ENCODE measurements around the gene CD3E.

Gene CD3E

GRCh38 chr11:118319337-118319707 is 14.8 kb downstream of the CD3E start:
- Histone ChIP-seq H3K4me3 (ENCODE audit: insufficient read depth, low read depth, low read length, poor library complexity, severe bottlenecking) (no peak overlapping the region), H3K4me1 (ENCODE audit: control insufficient read depth, insufficient read depth, low read length, poor library complexity, severe bottlenecking) (peaks cover 60% of the 10 kb centered on the region), H3K27ac (ENCODE audit: insufficient read depth, low read length, poor library complexity, severe bottlenecking) (peak overlapping the region; percentile 54), H3K9me3 (ENCODE audit: control insufficient read depth, low read length) (no peaks in the 10 kb centered on the region), H3K27me3 (replicated peaks; ENCODE audit: control insufficient read depth, insufficient read depth, low read length, poor library complexity, severe bottlenecking) (no peaks in the 10 kb centered on the region), H3K36me3 (ENCODE audit: control insufficient read depth, insufficient read depth, low read length) (peaks cover 7% of the 10 kb centered on the region)
- DNase-seq, result no peak

- H3K4me3 ChIP-seq (ENCODE audit: insufficient read depth, low read depth, low read length, poor library complexity, severe bottlenecking), result no peak overlapping the region
- H3K36me3 ChIP-seq (ENCODE audit: control insufficient read depth, insufficient read depth, low read length), result no peaks in the 10 kb centered on the region
- H3K4me1 ChIP-seq (ENCODE audit: control insufficient read depth, insufficient read depth, low read length, poor library complexity, severe bottlenecking), result peaks cover 52% of the 10 kb centered on the region
- no peak for DNase-seq
- H3K27ac ChIP-seq (ENCODE audit: insufficient read depth, low read length, poor library complexity, severe bottlenecking), result no peak overlapping the region
- no peaks in the 10 kb centered on the region for H3K9me3 ChIP-seq (ENCODE audit: control insufficient read depth, low read length)
- no peaks in the 10 kb centered on the region for H3K27me3 ChIP-seq (replicated peaks; ENCODE audit: control insufficient read depth, insufficient read depth, low read length, poor library complexity, severe bottlenecking)
Observed at GRCh38 chr11:118320515-118320914, 16.0 kb downstream of the CD3E start.

- no peak for DNase-seq
- H3K4me1 ChIP-seq (ENCODE audit: control insufficient read depth, insufficient read depth, low read length, poor library complexity, severe bottlenecking), result peaks cover 42% of the 10 kb centered on the region
- H3K27ac ChIP-seq (ENCODE audit: insufficient read depth, low read length, poor library complexity, severe bottlenecking), result no peak overlapping the region
- H3K36me3 ChIP-seq (ENCODE audit: control insufficient read depth, insufficient read depth, low read length), result no peaks in the 10 kb centered on the region
- no peaks in the 10 kb centered on the region for H3K27me3 ChIP-seq (replicated peaks; ENCODE audit: control insufficient read depth, insufficient read depth, low read length, poor library complexity, severe bottlenecking)
- H3K9me3 ChIP-seq (ENCODE audit: control insufficient read depth, low read length), result no peaks in the 10 kb centered on the region
- H3K4me3 ChIP-seq (ENCODE audit: insufficient read depth, low read depth, low read length, poor library complexity, severe bottlenecking), result no peak overlapping the region
Observed at GRCh38 chr11:118321386-118322082, 17.0 kb downstream of the CD3E start.

- no peak for DNase-seq
- H3K36me3 ChIP-seq (ENCODE audit: control insufficient read depth, insufficient read depth, low read length), result no peaks in the 10 kb centered on the region
- H3K9me3 ChIP-seq (ENCODE audit: control insufficient read depth, low read length), result no peaks in the 10 kb centered on the region
- no peak overlapping the region for H3K4me3 ChIP-seq (ENCODE audit: insufficient read depth, low read depth, low read length, poor library complexity, severe bottlenecking)
- H3K27me3 ChIP-seq (replicated peaks; ENCODE audit: control insufficient read depth, insufficient read depth, low read length, poor library complexity, severe bottlenecking), result no peaks in the 10 kb centered on the region
- H3K27ac ChIP-seq (ENCODE audit: insufficient read depth, low read length, poor library complexity, severe bottlenecking), result no peak overlapping the region
- H3K4me1 ChIP-seq (ENCODE audit: control insufficient read depth, insufficient read depth, low read length, poor library complexity, severe bottlenecking), result peaks cover 32% of the 10 kb centered on the region
Observed at GRCh38 chr11:118322721-118323120, 18.2 kb downstream of the CD3E start.

- Histone ChIP-seq H3K4me1 (ENCODE audit: control insufficient read depth, insufficient read depth, low read length, poor library complexity, severe bottlenecking) (peaks cover 9% of the 10 kb centered on the region), H3K27ac (ENCODE audit: insufficient read depth, low read length, poor library complexity, severe bottlenecking) (no peak overlapping the region), H3K4me3 (ENCODE audit: insufficient read depth, low read depth, low read length, poor library complexity, severe bottlenecking) (no peak overlapping the region), H3K9me3 (ENCODE audit: control insufficient read depth, low read length) (no peaks in the 10 kb centered on the region), H3K36me3 (ENCODE audit: control insufficient read depth, insufficient read depth, low read length) (no peaks in the 10 kb centered on the region), H3K27me3 (replicated peaks; ENCODE audit: control insufficient read depth, insufficient read depth, low read length, poor library complexity, severe bottlenecking) (no peaks in the 10 kb centered on the region)
- DNase-seq, result no peak
Observed at GRCh38 chr11:118325283-118325682, 20.8 kb downstream of the CD3E start.

- no peaks in the 10 kb centered on the region for H3K9me3 ChIP-seq (ENCODE audit: control insufficient read depth, low read length)
- no peaks in the 10 kb centered on the region for H3K36me3 ChIP-seq (ENCODE audit: control insufficient read depth, insufficient read depth, low read length)
- H3K27ac ChIP-seq (ENCODE audit: insufficient read depth, low read length, poor library complexity, severe bottlenecking), result no peak overlapping the region
- peaks cover 4% of the 10 kb centered on the region for H3K4me1 ChIP-seq (ENCODE audit: control insufficient read depth, insufficient read depth, low read length, poor library complexity, severe bottlenecking)
- no peaks in the 10 kb centered on the region for H3K27me3 ChIP-seq (replicated peaks; ENCODE audit: control insufficient read depth, insufficient read depth, low read length, poor library complexity, severe bottlenecking)
- H3K4me3 ChIP-seq (ENCODE audit: insufficient read depth, low read depth, low read length, poor library complexity, severe bottlenecking), result no peak overlapping the region
- DNase-seq, result no peak
Observed at GRCh38 chr11:118328745-118329144, 24.2 kb downstream of the CD3E start.

GRCh38 chr11:118334745-118335144 is 30.2 kb downstream of the CD3E start:
- Histone ChIP-seq H3K27ac (ENCODE audit: insufficient read depth, low read length, poor library complexity, severe bottlenecking) (peak overlapping the region; percentile 63), H3K4me1 (ENCODE audit: control insufficient read depth, insufficient read depth, low read length, poor library complexity, severe bottlenecking) (peaks cover 45% of the 10 kb centered on the region), H3K36me3 (ENCODE audit: control insufficient read depth, insufficient read depth, low read length) (peaks cover 7% of the 10 kb centered on the region), H3K4me3 (ENCODE audit: insufficient read depth, low read depth, low read length, poor library complexity, severe bottlenecking) (no peak overlapping the region), H3K27me3 (replicated peaks; ENCODE audit: control insufficient read depth, insufficient read depth, low read length, poor library complexity, severe bottlenecking) (no peaks in the 10 kb centered on the region), H3K9me3 (ENCODE audit: control insufficient read depth, low read length) (no peaks in the 10 kb centered on the region)
- no peak for DNase-seq

- DNase-seq, result peak; percentile 82 to 87 (median 83)
- Histone ChIP-seq H3K4me1 (ENCODE audit: control insufficient read depth, insufficient read depth, low read length, poor library complexity, severe bottlenecking) (peaks cover 71% of the 10 kb centered on the region), H3K4me3 (ENCODE audit: insufficient read depth, low read depth, low read length, poor library complexity, severe bottlenecking) (peak overlapping the region; percentile 64), H3K36me3 (ENCODE audit: control insufficient read depth, insufficient read depth, low read length) (peaks cover 10% of the 10 kb centered on the region), H3K27me3 (replicated peaks; ENCODE audit: control insufficient read depth, insufficient read depth, low read length, poor library complexity, severe bottlenecking) (no peaks in the 10 kb centered on the region), H3K9me3 (ENCODE audit: control insufficient read depth, low read length) (no peaks in the 10 kb centered on the region), H3K27ac (ENCODE audit: insufficient read depth, low read length, poor library complexity, severe bottlenecking) (peak overlapping the region; percentile 93)
Observed at GRCh38 chr11:118338637-118339061, 34.1 kb downstream of the CD3E start.

GRCh38 chr11:118339281-118339961 is 34.9 kb downstream of the CD3E start:
- Histone ChIP-seq H3K27me3 (replicated peaks; ENCODE audit: control insufficient read depth, insufficient read depth, low read length, poor library complexity, severe bottlenecking) (no peaks in the 10 kb centered on the region), H3K4me3 (ENCODE audit: insufficient read depth, low read depth, low read length, poor library complexity, severe bottlenecking) (peak overlapping the region; percentile 64), H3K9me3 (ENCODE audit: control insufficient read depth, low read length) (no peaks in the 10 kb centered on the region), H3K4me1 (ENCODE audit: control insufficient read depth, insufficient read depth, low read length, poor library complexity, severe bottlenecking) (peaks cover 64% of the 10 kb centered on the region), H3K27ac (ENCODE audit: insufficient read depth, low read length, poor library complexity, severe bottlenecking) (peak overlapping the region; percentile 93), H3K36me3 (ENCODE audit: control insufficient read depth, insufficient read depth, low read length) (peaks cover 10% of the 10 kb centered on the region)
- no peak for DNase-seq

- no peak for DNase-seq
- Histone ChIP-seq H3K9me3 (ENCODE audit: control insufficient read depth, low read length) (no peaks in the 10 kb centered on the region), H3K36me3 (ENCODE audit: control insufficient read depth, insufficient read depth, low read length) (peaks cover 10% of the 10 kb centered on the region), H3K4me1 (ENCODE audit: control insufficient read depth, insufficient read depth, low read length, poor library complexity, severe bottlenecking) (peaks cover 56% of the 10 kb centered on the region), H3K27me3 (replicated peaks; ENCODE audit: control insufficient read depth, insufficient read depth, low read length, poor library complexity, severe bottlenecking) (no peaks in the 10 kb centered on the region), H3K4me3 (ENCODE audit: insufficient read depth, low read depth, low read length, poor library complexity, severe bottlenecking) (peak overlapping the region; percentile 64), H3K27ac (ENCODE audit: insufficient read depth, low read length, poor library complexity, severe bottlenecking) (peak overlapping the region; percentile 93)
Observed at GRCh38 chr11:118340449-118340848, 35.9 kb downstream of the CD3E start.
